ENCODE data around the gene PINK1. TPM values are rescaled to one million over a fixed set of nuclear protein-coding genes. Genes with fewer than 3 reads are reported as not detected.
"Not testable (repeated sequence)": the region's sequence is repeated elsewhere in the genome, so short reads cannot be mapped to it uniquely, and the experiment has no call there.

PINK1 gene
- total and polyA plus RNA-seq, 3 experiments from 2014 or later: 7.9 to 31.1 (median 9.2) TPM

DNA sequence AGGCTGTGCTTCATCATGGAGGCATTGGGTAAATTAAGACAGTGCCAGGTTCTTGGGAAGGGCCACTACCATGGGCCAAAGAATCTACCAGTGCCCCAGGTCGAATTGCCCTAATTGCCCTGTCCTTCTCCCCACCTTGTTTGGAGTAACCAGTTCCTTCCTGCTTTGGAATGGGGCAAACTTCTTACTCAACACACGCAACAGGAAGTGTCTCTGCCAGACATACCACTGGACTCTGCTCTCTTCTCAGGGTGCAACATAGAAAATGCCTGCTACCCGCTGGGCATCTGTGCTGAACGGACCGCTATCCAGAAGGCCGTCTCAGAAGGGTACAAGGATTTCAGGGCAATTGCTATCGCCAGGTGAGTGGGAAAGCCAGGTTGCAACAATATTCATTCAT lies 28.6 kb upstream of the PINK1 start:
- no peaks in the 10 kb centered on the region for H3K9me3 Mint-ChIP-seq
- peaks cover 5 to 23% of the 10 kb centered on the region in 2 donors for H3K27me3 Mint-ChIP-seq

DNA sequence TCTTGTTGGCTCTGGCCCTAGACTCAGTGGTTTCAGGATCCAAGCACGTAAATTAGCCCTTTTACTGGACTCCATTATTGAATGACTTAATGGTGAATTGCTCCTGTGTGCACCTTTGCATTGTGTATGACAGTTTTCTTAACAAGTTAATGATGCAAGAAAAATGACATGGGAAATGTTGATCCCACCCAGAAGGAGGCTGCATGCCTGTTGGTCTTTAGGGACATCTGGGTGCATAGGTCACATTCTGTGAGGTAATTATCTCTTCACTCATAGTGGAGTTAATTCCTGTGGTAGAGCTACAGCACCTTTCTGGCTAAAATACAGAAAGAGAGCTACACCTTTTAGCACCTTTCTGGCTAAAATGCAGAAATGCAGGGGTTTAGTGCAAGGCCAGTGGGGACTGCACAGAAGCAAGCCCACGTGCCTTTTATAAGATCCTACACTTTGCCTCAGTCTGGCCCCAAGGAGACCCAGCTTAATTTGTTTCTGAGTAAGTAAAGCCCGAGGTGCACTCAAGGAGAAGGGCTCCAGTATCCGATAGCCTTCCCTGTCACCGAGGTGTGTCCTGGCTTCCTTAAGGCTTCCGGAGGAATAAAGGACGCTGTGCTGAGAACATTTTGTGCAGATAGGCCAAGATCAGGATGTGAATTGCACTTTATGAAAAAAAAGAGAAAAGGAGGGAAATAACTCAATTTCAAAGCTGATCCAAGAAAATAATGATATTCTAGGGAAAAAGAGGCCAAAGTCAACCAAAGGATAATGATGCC lies 26.3 kb upstream of the PINK1 start:
- H3K4me1 Mint-ChIP-seq; H3K4me3 Mint-ChIP-seq; H3K36me3 Mint-ChIP-seq; DNase-seq; CTCF ChIA-PET; H3K4me3 ChIP-seq (ENCODE audit: low read length); POLR2A ChIA-PET; H3K9me3 Mint-ChIP-seq; H3K27me3 ChIP-seq (ENCODE audit: insufficient read depth, low read length, poor library complexity, severe bottlenecking); H3K27ac Mint-ChIP-seq; H3K36me3 ChIP-seq (ENCODE audit: insufficient read depth, low read length); H3K9me3 ChIP-seq (ENCODE audit: low read length); H3K27ac ChIP-seq (ENCODE audit: low read depth, low read length); H3K4me1 ChIP-seq (ENCODE audit: insufficient read depth, low read length): not testable (repeated sequence)
- H3K27me3 Mint-ChIP-seq: peaks cover 0 to 23% of the 10 kb centered on the region in 2 donors

More for the DNA sequence above, 28.6 kb upstream of the PINK1 start:
- H3K9me3 ChIP-seq (ENCODE audit: low read length): no peaks in the 10 kb centered on the region
- H3K4me3 ChIP-seq (ENCODE audit: low read length): no peak overlapping the region
- CTCF ChIA-PET: no interaction called here
- Mint-ChIP-seq H3K36me3 (no peaks in the 10 kb centered on the region), H3K27ac (no peak overlapping the region), H3K4me1 (no peaks in the 10 kb centered on the region), H3K4me3 (no peak overlapping the region)
- H3K4me1 ChIP-seq (ENCODE audit: insufficient read depth, low read length): no peaks in the 10 kb centered on the region
- H3K36me3 ChIP-seq (ENCODE audit: insufficient read depth, low read length): no peaks in the 10 kb centered on the region
- H3K27ac ChIP-seq (ENCODE audit: low read depth, low read length): no peak overlapping the region
- POLR2A ChIA-PET: no interaction called here
- no peak for DNase-seq
- no peaks in the 10 kb centered on the region for H3K27me3 ChIP-seq (ENCODE audit: insufficient read depth, low read length, poor library complexity, severe bottlenecking)

DNA sequence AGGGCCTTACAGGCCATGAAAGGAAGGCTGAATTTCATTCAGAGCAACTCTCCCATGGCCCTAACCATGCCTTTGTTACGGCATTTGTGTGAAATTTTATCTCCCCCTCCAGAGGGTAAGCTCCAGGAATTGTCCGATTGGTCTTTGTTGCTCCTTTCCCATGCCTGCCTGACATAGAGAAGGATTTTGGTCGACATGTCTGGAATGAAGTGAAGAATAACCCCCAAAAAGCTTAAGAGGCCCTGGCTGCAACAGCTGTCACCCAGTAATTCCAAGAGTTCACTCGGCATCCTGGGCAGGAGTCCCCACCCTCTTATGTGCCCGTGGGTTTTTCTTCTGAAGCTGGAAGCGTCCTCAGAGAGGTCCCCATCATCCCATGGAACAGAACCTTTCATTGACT lies 23.7 kb upstream of the PINK1 start:
- Mint-ChIP-seq H3K27ac (no peak overlapping the region), H3K27me3 (peaks cover 2 to 19% of the 10 kb centered on the region in 2 donors)
- no peak for DNase-seq

DNA sequence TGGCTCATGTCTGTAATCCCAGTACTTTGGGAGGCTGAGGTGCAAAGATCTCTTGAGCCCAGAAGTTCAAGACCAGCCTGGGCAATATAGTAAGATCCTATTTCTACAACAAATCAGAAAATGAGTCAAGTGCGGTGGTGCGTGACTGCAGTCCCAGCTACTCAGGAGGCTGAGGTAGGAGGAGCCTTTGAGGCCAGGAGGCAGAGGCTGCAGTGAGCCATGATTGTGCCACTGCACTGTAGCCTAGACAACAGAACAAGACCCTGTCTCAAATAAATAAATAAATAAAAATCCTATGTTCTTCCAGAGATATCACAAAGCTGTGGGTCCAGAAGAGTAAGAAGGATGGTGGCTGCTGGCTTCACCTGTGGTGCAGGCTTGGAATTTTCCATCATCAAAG lies 22.3 kb upstream of the PINK1 start:
- Mint-ChIP-seq H3K27ac (no peak overlapping the region), H3K27me3 (peaks cover 3 to 13% of the 10 kb centered on the region in 2 donors), H3K4me3 (no peak overlapping the region), H3K36me3 (no peaks in the 10 kb centered on the region), H3K9me3 (no peaks in the 10 kb centered on the region), H3K4me1 (no peaks in the 10 kb centered on the region)
- no peaks in the 10 kb centered on the region for H3K9me3 ChIP-seq (ENCODE audit: low read length)
- H3K4me1 ChIP-seq (ENCODE audit: insufficient read depth, low read length): no peaks in the 10 kb centered on the region
- H3K27me3 ChIP-seq (ENCODE audit: insufficient read depth, low read length, poor library complexity, severe bottlenecking): no peaks in the 10 kb centered on the region
- H3K4me3 ChIP-seq (ENCODE audit: low read length): no peak overlapping the region
- DNase-seq: no peak
- H3K36me3 ChIP-seq (ENCODE audit: insufficient read depth, low read length): no peaks in the 10 kb centered on the region
- POLR2A ChIA-PET: no interaction called here
- CTCF ChIA-PET: no interaction called here
- H3K27ac ChIP-seq (ENCODE audit: low read depth, low read length): no peak overlapping the region

More for the DNA sequence above, 23.7 kb upstream of the PINK1 start:
- POLR2A ChIA-PET: no interaction called here
- no peaks in the 10 kb centered on the region for H3K4me1 ChIP-seq (ENCODE audit: insufficient read depth, low read length)
- no peak overlapping the region for H3K27ac ChIP-seq (ENCODE audit: low read depth, low read length)
- Mint-ChIP-seq H3K36me3 (no peaks in the 10 kb centered on the region), H3K4me3 (no peak overlapping the region), H3K4me1 (no peaks in the 10 kb centered on the region), H3K9me3 (no peaks in the 10 kb centered on the region)
- no peaks in the 10 kb centered on the region for H3K9me3 ChIP-seq (ENCODE audit: low read length)
- no peak overlapping the region for H3K4me3 ChIP-seq (ENCODE audit: low read length)
- no peaks in the 10 kb centered on the region for H3K27me3 ChIP-seq (ENCODE audit: insufficient read depth, low read length, poor library complexity, severe bottlenecking)
- CTCF ChIA-PET: interaction anchor here (1.1 kb wide), 1 partner anchor 9 kb away, joined by 3 read pairs; no protein-coding TSS in a partner anchor
- H3K36me3 ChIP-seq (ENCODE audit: insufficient read depth, low read length): no peaks in the 10 kb centered on the region

DNA sequence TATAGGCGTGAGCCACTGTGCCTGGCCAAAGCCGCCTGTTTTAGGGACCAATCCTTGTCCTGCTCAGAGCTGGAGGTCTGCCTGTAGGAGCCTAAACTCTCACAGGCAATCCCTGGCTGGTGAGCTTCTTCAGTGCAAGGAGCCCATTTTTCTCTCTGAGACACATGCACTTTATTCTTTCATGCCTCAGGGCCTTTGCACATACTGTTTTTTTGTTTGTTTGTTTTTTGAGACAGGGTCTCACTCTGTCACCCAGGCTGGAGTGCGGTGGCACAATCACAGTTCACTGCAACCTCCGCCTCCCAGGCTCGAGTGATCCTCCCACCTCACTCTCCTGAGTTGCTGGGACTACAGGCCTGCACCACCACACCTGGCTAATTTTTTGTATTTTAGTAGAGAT lies 21.6 kb upstream of the PINK1 start:
- Mint-ChIP-seq H3K4me1 (peaks cover 0 to under 1% (median 0%) of the 10 kb centered on the region in 3 donors), H3K36me3 (no peaks in the 10 kb centered on the region), H3K4me3 (no peak overlapping the region), H3K27ac (no peak overlapping the region), H3K9me3 (no peaks in the 10 kb centered on the region), H3K27me3 (peaks cover 3 to 13% of the 10 kb centered on the region in 2 donors)
- no peak overlapping the region for H3K27ac ChIP-seq (ENCODE audit: low read depth, low read length)
- no peak overlapping the region for H3K4me3 ChIP-seq (ENCODE audit: low read length)
- H3K27me3 ChIP-seq (ENCODE audit: insufficient read depth, low read length, poor library complexity, severe bottlenecking): no peaks in the 10 kb centered on the region
- POLR2A ChIA-PET: no interaction called here
- H3K36me3 ChIP-seq (ENCODE audit: insufficient read depth, low read length): no peaks in the 10 kb centered on the region
- H3K9me3 ChIP-seq (ENCODE audit: low read length): no peaks in the 10 kb centered on the region
- CTCF ChIA-PET: no interaction called here
- DNase-seq: no peak
- no peaks in the 10 kb centered on the region for H3K4me1 ChIP-seq (ENCODE audit: insufficient read depth, low read length)

DNA sequence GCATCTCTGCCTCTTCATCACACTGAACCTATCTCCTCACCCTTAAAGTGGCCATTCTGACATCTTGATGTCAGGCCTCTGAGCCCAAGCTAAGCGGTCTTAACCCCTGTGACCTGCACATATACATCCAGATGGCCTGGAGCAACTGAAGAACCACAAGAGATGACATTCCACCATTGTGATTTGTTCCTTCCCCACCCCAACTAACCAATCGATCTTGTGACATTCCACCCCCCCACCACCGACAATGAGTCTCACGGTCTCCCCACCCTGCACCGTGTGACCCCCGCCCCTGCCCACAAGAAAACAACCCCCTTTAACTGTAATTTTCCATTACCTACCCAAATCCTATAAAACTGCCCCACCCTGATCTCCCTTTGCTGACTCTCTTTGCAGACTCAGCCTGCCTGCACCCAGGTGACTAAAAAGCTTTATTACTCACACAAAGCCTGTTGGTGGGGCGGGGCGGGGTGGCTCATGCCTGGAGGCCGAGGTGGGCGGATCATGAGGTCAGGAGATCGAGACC lies 21.0 kb upstream of the PINK1 start:
- Histone ChIP-seq H3K4me1 (ENCODE audit: insufficient read depth, low read length) (no peaks in the 10 kb centered on the region), H3K36me3 (ENCODE audit: insufficient read depth, low read length) (no peaks in the 10 kb centered on the region), H3K4me3 (ENCODE audit: low read length) (no peak overlapping the region), H3K27ac (ENCODE audit: low read depth, low read length) (no peak overlapping the region), H3K27me3 (ENCODE audit: insufficient read depth, low read length, poor library complexity, severe bottlenecking) (no peaks in the 10 kb centered on the region), H3K9me3 (ENCODE audit: low read length) (no peaks in the 10 kb centered on the region)
- Mint-ChIP-seq H3K9me3 (no peaks in the 10 kb centered on the region), H3K27me3 (peaks cover 5 to 13% of the 10 kb centered on the region in 2 donors), H3K27ac (no peak overlapping the region), H3K36me3 (no peaks in the 10 kb centered on the region), H3K4me1 (peaks cover 0 to 2% (median 0%) of the 10 kb centered on the region in 3 donors), H3K4me3 (no peak overlapping the region)
- POLR2A ChIA-PET: no interaction called here
- CTCF ChIA-PET: interaction anchor here (1.0 kb wide), 1 partner anchor 24 kb away, joined by 3 read pairs; the partner anchor contains the start of gene CDA
- no peak for DNase-seq

DNA sequence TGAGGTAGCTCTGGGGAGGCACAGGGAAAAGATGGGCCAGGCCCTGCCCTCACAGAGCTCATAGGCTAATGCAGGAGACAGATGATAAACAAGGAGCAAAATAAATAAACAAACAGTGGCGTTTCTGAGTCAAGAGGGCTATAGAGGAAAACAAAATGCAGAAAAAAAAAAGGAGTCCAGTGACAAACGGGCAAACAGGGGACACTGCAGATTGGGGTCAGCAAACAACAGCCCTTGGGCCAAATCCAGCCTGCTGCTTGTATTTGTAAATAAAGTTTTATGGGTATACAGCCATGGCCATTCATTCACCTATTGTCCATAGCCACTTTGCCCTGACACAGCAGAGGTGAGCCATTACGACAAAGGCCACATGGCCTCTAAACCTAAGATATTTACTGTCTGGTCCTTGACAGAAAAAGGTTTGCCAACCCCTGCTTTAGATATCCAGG lies 19.1 kb upstream of the PINK1 start:
- no peaks in the 10 kb centered on the region for H3K36me3 Mint-ChIP-seq
- no peak overlapping the region for H3K4me3 ChIP-seq (ENCODE audit: low read length)
- peaks cover 0 to 2% (median 0%) of the 10 kb centered on the region in 3 donors for H3K4me1 Mint-ChIP-seq
- H3K27ac Mint-ChIP-seq: no peak overlapping the region
- no peak for DNase-seq
- no peak overlapping the region for H3K4me3 Mint-ChIP-seq
- no peaks in the 10 kb centered on the region for H3K9me3 Mint-ChIP-seq
- no peaks in the 10 kb centered on the region for H3K36me3 ChIP-seq (ENCODE audit: insufficient read depth, low read length)
- no peaks in the 10 kb centered on the region for H3K9me3 ChIP-seq (ENCODE audit: low read length)
- H3K27me3 Mint-ChIP-seq: peaks cover 5 to 11% of the 10 kb centered on the region in 2 donors
- no peaks in the 10 kb centered on the region for H3K27me3 ChIP-seq (ENCODE audit: insufficient read depth, low read length, poor library complexity, severe bottlenecking)
- POLR2A ChIA-PET: no interaction called here
- H3K4me1 ChIP-seq (ENCODE audit: insufficient read depth, low read length): no peaks in the 10 kb centered on the region
- H3K27ac ChIP-seq (ENCODE audit: low read depth, low read length): no peak overlapping the region
- CTCF ChIA-PET: no interaction called here

DNA sequence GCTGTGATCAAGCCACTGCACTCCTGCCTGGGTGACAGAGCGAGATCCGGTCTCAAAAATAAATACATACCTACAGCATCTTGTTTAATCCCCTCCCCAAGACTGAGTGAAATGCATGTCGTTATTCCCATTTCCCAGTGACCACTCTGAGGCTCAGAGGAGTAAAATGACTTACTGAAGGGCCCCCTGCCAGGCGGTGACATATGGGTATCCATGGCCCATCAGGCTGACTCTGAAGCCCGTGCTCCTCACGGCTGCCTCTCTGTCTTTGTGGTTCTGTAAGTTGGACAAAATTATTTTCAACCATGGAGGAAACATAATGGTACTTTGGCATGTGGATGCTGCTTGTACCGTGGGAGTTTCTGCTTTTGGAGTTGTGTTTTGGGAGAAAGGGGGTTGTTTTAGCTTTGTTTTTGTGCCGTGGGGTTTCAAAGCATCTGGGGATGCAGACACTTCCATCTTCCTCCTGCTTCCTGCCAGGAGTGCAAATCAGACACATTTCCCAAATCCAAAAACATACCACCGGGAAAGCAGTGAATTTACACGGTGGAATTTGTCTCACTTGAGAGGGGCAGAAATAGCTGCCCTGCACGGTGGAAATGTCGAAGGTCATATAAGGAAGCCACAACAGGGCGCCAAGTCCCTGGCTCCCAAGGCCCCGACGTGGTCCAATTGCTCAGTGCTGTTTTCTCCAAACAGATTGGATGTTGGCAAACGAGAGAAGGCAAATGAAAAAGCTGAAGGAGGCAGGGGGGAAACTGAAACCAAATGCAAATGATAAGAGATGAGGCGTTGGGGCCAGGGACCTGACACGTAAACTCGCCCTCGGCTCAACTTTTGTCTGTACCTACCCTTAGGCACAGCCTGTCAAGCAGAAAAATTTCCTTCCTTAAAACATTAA lies 17.1 kb upstream of the PINK1 start:
- ChIA-PET POLR2A (no interaction called here), CTCF (no interaction called here)
- H3K36me3 Mint-ChIP-seq: no peaks in the 10 kb centered on the region

More for the DNA sequence above, 17.1 kb upstream of the PINK1 start:
- no peaks in the 10 kb centered on the region for H3K4me1 ChIP-seq (ENCODE audit: insufficient read depth, low read length)
- H3K4me3 ChIP-seq (ENCODE audit: low read length): no peak overlapping the region
- peaks cover 5 to 15% of the 10 kb centered on the region in 2 donors for H3K27me3 Mint-ChIP-seq
- H3K4me3 Mint-ChIP-seq: no peak overlapping the region
- DNase-seq: no peak
- H3K27ac Mint-ChIP-seq: peak overlapping the region in 2 of 8 donors; percentile 34 to 56
- no peaks in the 10 kb centered on the region for H3K9me3 Mint-ChIP-seq
- H3K9me3 ChIP-seq (ENCODE audit: low read length): no peaks in the 10 kb centered on the region
- no peaks in the 10 kb centered on the region for H3K36me3 ChIP-seq (ENCODE audit: insufficient read depth, low read length)
- no peak overlapping the region for H3K27ac ChIP-seq (ENCODE audit: low read depth, low read length)
- no peaks in the 10 kb centered on the region for H3K27me3 ChIP-seq (ENCODE audit: insufficient read depth, low read length, poor library complexity, severe bottlenecking)
- peaks cover 0 to 2% (median 0%) of the 10 kb centered on the region in 3 donors for H3K4me1 Mint-ChIP-seq
